ENCODE data around the gene SNX33.

- TF ChIP-seq CTCF (IDR thresholded peaks at IDR 0.05; ENCODE audit: borderline replicate concordance, extremely low read depth, low read length, poor library complexity, severe bottlenecking) (no peak), EZH2 (IDR thresholded peaks at IDR 0.05; ENCODE audit: borderline replicate concordance, low read depth, low read length, severe bottlenecking) (no peak)
Measured at GRCh38 chr15:75598361-75598760, 49.4 kb upstream of the SNX33 start.
